Neural progenitor cell (in vitro differentiated cells): ENCODE measurements around the gene POLE. TPM values are rescaled to one million over a fixed set of nuclear protein-coding genes. Genes with fewer than 3 reads are reported as not detected.

Experiments used
- DNase-seq: peaks from one replicate; pipeline ENCODE4 v3.0.0-alpha.2; 2016; ENCODE audit warnings: low spot score
- H2AFZ ChIP-seq: fragments of 200-600 bp; sonication (generic); replicated peaks from 2 replicates; pipeline ENCODE4 v1.6.1; 2016; ENCODE audit warnings: antibody characterized with exemption
- H3F3A ChIP-seq: fragments of 200-600 bp; sonication (generic); 2 replicates; pipeline ENCODE4 v1.6.1; 2016; ENCODE audit warnings: antibody characterized with exemption, low read depth
- H3K27ac ChIP-seq: fragments of 200-600 bp; sonication (generic); 2 replicates; pipeline ENCODE4 v1.5.1; 2016; ENCODE audit warnings: mild to moderate bottlenecking
- H3K27me3 ChIP-seq: fragments of 200-600 bp; sonication (generic); 2 replicates; pipeline ENCODE4 v1.6.1; 2016; ENCODE audit warnings: mild to moderate bottlenecking, moderate library complexity
- H3K36me3 ChIP-seq: fragments of 200-600 bp; sonication (generic); 2 replicates; pipeline ENCODE4 v1.5.1; 2016
- H3K4me1 ChIP-seq: fragments of 200-600 bp; sonication (generic); 2 replicates; pipeline ENCODE4 v1.6.1; 2016; ENCODE audit warnings: mixed run types
- H3K4me2 ChIP-seq: fragments of 200-600 bp; sonication (generic); 2 replicates; pipeline ENCODE4 v1.6.1; 2016
- H3K4me3 ChIP-seq: fragments of 200-600 bp; sonication (generic); 2 replicates; pipeline ENCODE4 v1.5.1; 2016
- H3K79me2 ChIP-seq: fragments of 200-600 bp; sonication (generic); 2 replicates; pipeline ENCODE4 v1.6.1; 2016; ENCODE audit warnings: low read depth
- H3K9ac ChIP-seq: fragments of 200-600 bp; sonication (generic); 2 replicates; pipeline ENCODE4 v1.6.1; 2016
- H3K9me3 ChIP-seq: fragments of 200-600 bp; sonication (generic); 2 replicates; pipeline ENCODE4 v1.5.1; 2016; ENCODE audit warnings: low read depth
- H4K20me1 ChIP-seq: fragments of 200-600 bp; sonication (generic); 2 replicates; pipeline ENCODE4 v1.6.1; 2016; ENCODE audit warnings: low read depth
- H3K27ac Mint-ChIP-seq: 3 replicates; pipeline ENCODE4 v1.8.0; 2021; ENCODE audit warnings: mixed read lengths
- H3K27me3 Mint-ChIP-seq: 2 replicates; pipeline ENCODE4 v1.8.0; 2022; ENCODE audit warnings: low read depth, mild to moderate bottlenecking, inconsistent platforms, moderate library complexity, mixed read lengths; ENCODE audit not compliant: insufficient read depth
- H3K36me3 Mint-ChIP-seq: 3 replicates; pipeline ENCODE4 v1.8.0; 2021; ENCODE audit warnings: mixed read lengths
- H3K4me1 Mint-ChIP-seq: 3 replicates; pipeline ENCODE4 v1.8.0; 2021; ENCODE audit warnings: mixed read lengths
- H3K4me3 Mint-ChIP-seq: 3 replicates; pipeline ENCODE4 v1.8.0; 2021; ENCODE audit warnings: mild to moderate bottlenecking, moderate library complexity, mixed read lengths
- H3K9me3 Mint-ChIP-seq: 3 replicates; pipeline ENCODE4 v1.8.0; 2020; ENCODE audit warnings: mixed read lengths
- EZH2 ChIP-seq: fragments of 200-600 bp; sonication (generic); IDR thresholded peaks from 2 replicates; pipeline ENCODE4 v1.6.1; 2017; ENCODE audit warnings: antibody characterized with exemption, mild to moderate bottlenecking, moderate library complexity
- EZH2phosphoT487 ChIP-seq: fragments of 200-600 bp; sonication (generic); IDR thresholded peaks from 2 replicates; pipeline ENCODE4 v1.6.1; 2017; ENCODE audit warnings: antibody characterized with exemption
- total RNA-seq: library from RNA; depleted of rRNA; stranded (reverse); fragments of >200 nt; gene quantifications from 2 replicates; pipeline ENCODE4 v1.2.3, GENCODE V29; 2015; ENCODE audit warnings: low replicate concordance
- TF ChIP-seq, protein P1 (sequence below): fragments of 200-600 bp; sonication (generic); IDR thresholded peaks from 2 replicates; pipeline ENCODE4 v1.5.1; 2017; ENCODE audit warnings: antibody characterized with exemption, mild to moderate bottlenecking

The POLE gene
- total RNA-seq, 1 donor from 2014 or later: 46.8 TPM

DNA sequence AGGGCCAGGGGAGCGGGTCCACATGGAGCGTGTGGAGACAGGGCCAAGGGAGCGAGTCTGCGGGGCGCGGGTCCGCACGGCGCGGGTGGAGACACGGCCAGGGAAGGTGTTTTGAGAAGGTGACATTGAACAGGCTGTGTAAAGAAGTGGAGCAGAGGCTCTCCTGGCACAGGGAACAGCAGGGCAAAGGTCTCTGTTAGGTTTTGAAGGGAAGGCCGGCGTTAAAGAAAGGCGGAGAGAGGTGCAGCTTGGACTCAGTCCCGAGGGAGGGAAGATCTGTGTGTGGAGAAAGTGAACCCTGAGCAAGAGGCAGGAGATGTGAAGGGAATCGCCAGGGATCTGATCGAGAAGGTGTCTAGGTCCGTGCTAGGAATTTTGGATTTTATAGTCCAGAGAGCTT, 2.1 kb upstream of the POLE start:
- H4K20me1 ChIP-seq: peaks cover 35% of the 10 kb centered on the region
- H3K9me3 ChIP-seq: no peaks in the 10 kb centered on the region
- H3K4me1 ChIP-seq: no peaks in the 10 kb centered on the region
- H3K9ac ChIP-seq: no peak overlapping the region
- peaks cover 20% of the 10 kb centered on the region for H3K27me3 ChIP-seq
- Mint-ChIP-seq H3K4me1 (peaks cover 20% of the 10 kb centered on the region), H3K36me3 (peaks cover 20% of the 10 kb centered on the region), H3K4me3 (peak overlapping the region; percentile 82), H3K27ac (no peak overlapping the region), H3K27me3 (peaks cover 6% of the 10 kb centered on the region), H3K9me3 (peaks cover 3% of the 10 kb centered on the region)
- H3K36me3 ChIP-seq: no peaks in the 10 kb centered on the region
- H2AFZ ChIP-seq: no peak overlapping the region
- no peak for TF ChIP-seq EZH2
- no peak for TF ChIP-seq EZH2phosphoT487
- TF ChIP-seq, protein P1, sequence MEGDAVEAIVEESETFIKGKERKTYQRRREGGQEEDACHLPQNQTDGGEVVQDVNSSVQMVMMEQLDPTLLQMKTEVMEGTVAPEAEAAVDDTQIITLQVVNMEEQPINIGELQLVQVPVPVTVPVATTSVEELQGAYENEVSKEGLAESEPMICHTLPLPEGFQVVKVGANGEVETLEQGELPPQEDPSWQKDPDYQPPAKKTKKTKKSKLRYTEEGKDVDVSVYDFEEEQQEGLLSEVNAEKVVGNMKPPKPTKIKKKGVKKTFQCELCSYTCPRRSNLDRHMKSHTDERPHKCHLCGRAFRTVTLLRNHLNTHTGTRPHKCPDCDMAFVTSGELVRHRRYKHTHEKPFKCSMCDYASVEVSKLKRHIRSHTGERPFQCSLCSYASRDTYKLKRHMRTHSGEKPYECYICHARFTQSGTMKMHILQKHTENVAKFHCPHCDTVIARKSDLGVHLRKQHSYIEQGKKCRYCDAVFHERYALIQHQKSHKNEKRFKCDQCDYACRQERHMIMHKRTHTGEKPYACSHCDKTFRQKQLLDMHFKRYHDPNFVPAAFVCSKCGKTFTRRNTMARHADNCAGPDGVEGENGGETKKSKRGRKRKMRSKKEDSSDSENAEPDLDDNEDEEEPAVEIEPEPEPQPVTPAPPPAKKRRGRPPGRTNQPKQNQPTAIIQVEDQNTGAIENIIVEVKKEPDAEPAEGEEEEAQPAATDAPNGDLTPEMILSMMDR: no peak
- H3K4me3 ChIP-seq: peak overlapping the region; percentile 22
- H3K79me2 ChIP-seq: peaks cover 24% of the 10 kb centered on the region
- H3K4me2 ChIP-seq: peak overlapping the region; percentile 58
- no peak for DNase-seq
- H3F3A ChIP-seq: peaks cover 5% of the 10 kb centered on the region
- no peak overlapping the region for H3K27ac ChIP-seq

DNA sequence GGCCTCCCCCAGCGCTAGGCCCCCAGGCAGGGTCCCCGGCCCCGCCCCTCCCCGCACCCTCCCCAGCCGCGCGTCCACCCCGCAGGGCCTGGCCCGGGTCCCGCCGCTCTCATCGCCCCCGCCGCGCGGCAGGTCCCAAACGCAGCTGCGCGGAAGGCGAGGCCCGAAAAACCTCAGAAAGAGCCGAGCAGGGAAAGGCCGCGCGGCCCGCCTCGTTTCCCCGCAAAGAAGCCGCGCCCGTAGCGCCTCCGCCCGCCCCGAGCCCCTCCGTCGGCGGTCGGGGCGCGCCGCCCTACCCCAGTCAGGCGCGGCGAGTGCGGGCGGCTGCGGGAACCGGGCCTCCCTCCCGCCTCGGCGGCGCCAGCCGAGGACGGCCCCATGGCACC, 324 bp downstream of the POLE start:
- DNase-seq: peak; percentile 83
- peaks cover 35% of the 10 kb centered on the region for H4K20me1 ChIP-seq
- H3K36me3 Mint-ChIP-seq: peaks cover 29% of the 10 kb centered on the region
- peaks cover 20% of the 10 kb centered on the region for H3K27me3 ChIP-seq
- peaks cover 11% of the 10 kb centered on the region for H3K9me3 Mint-ChIP-seq
- H2AFZ ChIP-seq: peak overlapping the region; percentile 18
- H3K36me3 ChIP-seq: no peaks in the 10 kb centered on the region
- H3K4me3 Mint-ChIP-seq: peak overlapping the region; percentile 84
- H3K4me3 ChIP-seq: peak overlapping the region; percentile 96
- TF ChIP-seq, protein P1: no peak
- no peak overlapping the region for H3K27ac Mint-ChIP-seq
- H3K4me1 Mint-ChIP-seq: peaks cover 20% of the 10 kb centered on the region
- peak overlapping the region; percentile 89 for H3K4me2 ChIP-seq
- peak overlapping the region; percentile 75 for H3K27ac ChIP-seq
- peaks cover 7% of the 10 kb centered on the region for H3K27me3 Mint-ChIP-seq
- peak overlapping the region; percentile 86 for H3K9ac ChIP-seq
- no peaks in the 10 kb centered on the region for H3K9me3 ChIP-seq
- H3F3A ChIP-seq: peaks cover 5% of the 10 kb centered on the region
- peaks cover 45% of the 10 kb centered on the region for H3K79me2 ChIP-seq
- H3K4me1 ChIP-seq: no peaks in the 10 kb centered on the region

DNA sequence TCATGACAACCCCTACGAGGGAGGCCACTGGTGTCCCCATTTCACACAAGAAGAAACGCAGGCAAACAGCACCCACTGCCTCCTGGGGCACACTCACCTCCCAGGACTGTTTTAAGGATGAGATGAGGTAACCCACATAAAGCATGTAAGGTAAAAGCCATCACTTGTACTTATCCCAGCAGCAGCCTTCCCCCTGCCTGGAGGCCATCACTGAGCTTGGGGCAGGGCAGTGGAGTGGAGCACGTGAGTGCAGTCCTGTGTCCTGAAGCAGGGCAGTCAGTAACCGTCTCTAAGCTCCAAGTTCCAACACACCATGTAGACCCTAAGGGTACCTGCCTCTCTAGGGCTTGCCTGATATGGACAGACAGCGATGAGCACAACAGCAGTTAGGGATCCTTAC, 1.7 kb downstream of the POLE start:
- H3K27me3 Mint-ChIP-seq: peaks cover 7% of the 10 kb centered on the region
- no peaks in the 10 kb centered on the region for H3K9me3 ChIP-seq
- peaks cover 37% of the 10 kb centered on the region for H4K20me1 ChIP-seq
- H3K4me1 Mint-ChIP-seq: peaks cover 20% of the 10 kb centered on the region
- TF ChIP-seq EZH2 (no peak), EZH2phosphoT487 (no peak)
- TF ChIP-seq, protein P1: no peak
- H3K4me2 ChIP-seq: peak overlapping the region; percentile 89
- peaks cover 20% of the 10 kb centered on the region for H3K27me3 ChIP-seq
- no peaks in the 10 kb centered on the region for H3K4me1 ChIP-seq
- H3K4me3 Mint-ChIP-seq: peak overlapping the region; percentile 84
- H2AFZ ChIP-seq: no peak overlapping the region
- H3K9ac ChIP-seq: no peak overlapping the region
- no peak overlapping the region for H3K4me3 ChIP-seq
- no peaks in the 10 kb centered on the region for H3K36me3 ChIP-seq
- no peak overlapping the region for H3K27ac ChIP-seq
- peaks cover 34% of the 10 kb centered on the region for H3K36me3 Mint-ChIP-seq
- H3K79me2 ChIP-seq: peaks cover 59% of the 10 kb centered on the region
- peaks cover 17% of the 10 kb centered on the region for H3K9me3 Mint-ChIP-seq
- H3K27ac Mint-ChIP-seq: peak overlapping the region; percentile 37
- no peaks in the 10 kb centered on the region for H3F3A ChIP-seq
- no peak for DNase-seq
